Right kidney (tissue), 9 donors: ENCODE results near the gene KRT13.
A peak's percentile ranks its signal among the peaks of the same experiment; 100 is the strongest.
"Not testable (repeated sequence)": the region's sequence is repeated elsewhere in the genome, so short reads cannot be mapped to it uniquely, and the experiment has no call there.

Experiments
- DNase-seq: peaks from one replicate; pipeline ENCODE4 v3.0.0-alpha.2; 2016
- long read RNA-seq, 8 donors: transcript quantifications; one replicate each; lab custom pipeline, GENCODE V29; 2026

KRT13 gene
- long read RNA-seq, donor 1, partial matches to known transcripts = 0 of 2 reads
- long read RNA-seq, donor 1, other reads (novel, unspliced or antisense) = 0 of 2 reads
- long read RNA-seq, donor 2 = 0 reads
- long read RNA-seq, donor 3 = 0 reads
- long read RNA-seq, donor 4 = 0 reads
- long read RNA-seq, donor 5 = 0 reads
- long read RNA-seq, donor 6 = 0 reads
- long read RNA-seq, donor 7 = 0 reads
- long read RNA-seq, donor 8 = 0 reads

DNA sequence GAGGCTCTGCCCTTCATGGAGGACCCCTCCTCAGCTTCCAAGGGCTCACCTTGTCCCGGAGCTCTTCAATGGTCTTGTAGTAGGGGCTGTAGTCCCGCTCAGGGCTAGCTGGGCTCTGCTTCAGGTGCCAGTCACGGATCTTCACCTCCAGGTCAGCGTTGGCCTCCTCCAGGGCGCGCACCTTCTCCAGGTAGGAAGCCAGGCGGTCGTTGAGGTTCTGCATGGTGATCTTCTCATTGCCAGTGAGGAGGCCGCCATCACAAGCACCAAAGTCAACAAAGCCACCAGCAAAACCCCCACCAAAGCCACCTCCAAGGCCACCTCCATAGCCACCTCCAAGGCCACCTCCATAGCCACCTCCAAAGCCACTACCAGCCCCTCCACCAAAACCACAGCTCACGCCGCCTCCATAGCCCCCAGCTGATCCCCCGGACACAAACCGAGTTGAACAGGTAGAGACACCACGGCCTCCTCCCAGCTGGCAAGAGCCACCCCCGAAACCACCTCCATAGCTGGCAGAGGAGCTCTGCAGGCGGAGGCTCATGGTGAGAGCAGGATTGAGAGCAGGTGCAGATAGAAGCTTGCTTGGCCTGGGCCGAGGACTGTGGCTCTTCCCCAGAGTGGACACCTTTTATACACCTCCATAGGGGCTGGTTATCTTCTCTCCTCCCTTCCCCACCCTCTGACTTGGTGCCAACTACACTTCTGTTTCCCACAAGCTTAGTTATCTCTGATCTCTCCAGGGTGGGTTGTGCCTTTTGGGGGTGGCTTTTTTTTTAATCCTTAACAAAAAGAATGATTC is at the start of gene KRT13:
TSS of gene KRT13 (minus strand) at position 606 of the 802 bp plus-strand sequence. CDS start at position 544, 62 bp downstream.
- DNase-seq = no peak

- no peak for DNase-seq
Observed at GRCh38 chr17:41553987-41554680, 48.7 kb upstream of the KRT13 start.

GRCh38 chr17:41553176-41553575 is 47.8 kb upstream of the KRT13 start:
- no peak for DNase-seq

DNA sequence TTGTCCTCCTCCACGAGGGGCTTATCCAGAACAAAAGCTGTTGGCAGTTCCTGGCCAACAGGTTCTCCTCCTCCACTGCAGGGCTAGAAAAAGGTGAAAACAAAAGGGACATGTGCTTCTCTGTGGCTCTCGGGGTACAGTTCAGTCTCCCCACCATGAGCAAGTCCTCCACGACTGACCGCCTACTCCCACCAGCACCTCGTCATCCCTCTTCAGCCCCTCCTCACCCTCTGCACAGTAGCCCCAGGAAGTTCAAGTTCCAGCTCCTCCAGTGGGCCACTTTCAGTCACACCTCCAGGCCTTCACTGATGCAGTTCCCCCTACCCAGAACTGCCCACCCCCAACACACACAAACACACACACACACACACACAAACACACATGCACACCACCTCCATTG is 47.0 kb upstream of the KRT13 start:
- no peak for DNase-seq

GRCh38 chr17:41551365-41551764 is 46.0 kb upstream of the KRT13 start:
- no peak for DNase-seq

- no peak for DNase-seq
Observed at GRCh38 chr17:41549596-41550039, 44.2 kb upstream of the KRT13 start.

GRCh38 chr17:41548844-41549595 is 43.6 kb upstream of the KRT13 start:
- peak; percentile 88 for DNase-seq

GRCh38 chr17:41547921-41548843 is 42.8 kb upstream of the KRT13 start:
- DNase-seq = no peak

- no peak for DNase-seq
Observed at GRCh38 chr17:41547378-41547841, 42.0 kb upstream of the KRT13 start.

DNA sequence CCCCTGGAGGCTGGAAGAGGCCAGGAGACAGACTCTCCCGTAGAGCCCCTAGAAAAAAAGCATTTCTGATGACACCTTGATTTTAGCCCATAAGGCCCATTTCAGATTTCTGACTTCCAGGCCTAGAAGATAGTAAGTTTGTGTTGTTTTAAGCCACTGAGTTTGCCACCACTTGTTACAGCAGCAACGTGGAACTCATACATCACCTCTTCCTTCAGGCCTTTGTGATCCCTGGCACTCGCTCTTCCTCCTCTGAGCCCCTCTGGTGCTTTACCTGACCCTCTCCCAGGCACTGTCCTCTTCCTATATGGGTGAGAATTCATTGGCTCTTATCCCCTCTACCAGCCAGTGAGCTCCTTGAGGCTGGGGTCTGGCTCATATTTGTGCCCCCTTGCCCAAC is 41.4 kb upstream of the KRT13 start:
- DNase-seq = no peak

GRCh38 chr17:41545829-41546410 is 40.5 kb upstream of the KRT13 start:
- no peak for DNase-seq

DNA sequence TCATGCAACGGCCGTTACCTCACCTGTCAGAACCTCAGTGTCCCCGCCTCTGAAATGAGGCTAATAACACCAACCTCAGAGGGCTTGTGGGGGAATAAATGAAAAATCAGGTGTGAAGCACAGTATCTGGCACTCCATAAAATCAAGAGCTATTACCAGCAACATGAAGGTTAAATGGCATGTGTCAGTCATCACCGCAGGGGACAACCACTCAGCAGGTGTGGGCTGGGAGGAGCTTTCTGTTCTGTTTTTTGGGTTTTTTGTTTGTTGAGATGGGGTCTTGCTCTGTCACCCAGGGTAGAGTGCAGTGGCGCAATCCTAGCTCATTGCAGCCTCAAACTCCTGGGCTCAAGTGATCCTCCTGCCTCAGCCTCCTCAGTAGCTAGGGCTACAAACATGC is 39.5 kb upstream of the KRT13 start:
- no peak for DNase-seq

DNA sequence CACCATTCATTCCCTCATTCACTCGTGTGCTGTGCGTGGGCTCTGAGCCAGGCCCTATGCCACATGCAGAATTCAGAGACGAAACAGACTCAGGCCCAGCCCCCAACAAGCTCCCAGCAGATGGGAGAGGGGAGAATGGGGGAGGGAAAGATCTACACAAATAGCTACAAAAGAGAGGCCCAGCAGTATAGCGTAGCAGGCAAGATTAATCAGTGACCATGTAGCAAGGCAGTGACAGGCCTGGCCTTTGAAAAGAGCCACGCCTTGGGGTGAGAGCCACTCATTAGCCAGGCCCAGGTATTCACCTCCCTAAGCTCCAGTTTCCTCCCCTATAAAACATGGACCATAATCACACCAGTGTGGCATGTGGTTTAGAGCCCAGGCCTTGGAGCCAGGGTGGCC is 39.1 kb upstream of the KRT13 start:
- DNase-seq = peak; percentile 53

- not testable (repeated sequence) for DNase-seq
Observed at GRCh38 chr17:41542786-41543185, 37.4 kb upstream of the KRT13 start.

GRCh38 chr17:41542357-41542756 is 36.9 kb upstream of the KRT13 start:
- no peak for DNase-seq

- no peak for DNase-seq
Observed at GRCh38 chr17:41540921-41541625, 35.7 kb upstream of the KRT13 start.

GRCh38 chr17:41539979-41540701 is 34.7 kb upstream of the KRT13 start:
- DNase-seq = no peak

DNA sequence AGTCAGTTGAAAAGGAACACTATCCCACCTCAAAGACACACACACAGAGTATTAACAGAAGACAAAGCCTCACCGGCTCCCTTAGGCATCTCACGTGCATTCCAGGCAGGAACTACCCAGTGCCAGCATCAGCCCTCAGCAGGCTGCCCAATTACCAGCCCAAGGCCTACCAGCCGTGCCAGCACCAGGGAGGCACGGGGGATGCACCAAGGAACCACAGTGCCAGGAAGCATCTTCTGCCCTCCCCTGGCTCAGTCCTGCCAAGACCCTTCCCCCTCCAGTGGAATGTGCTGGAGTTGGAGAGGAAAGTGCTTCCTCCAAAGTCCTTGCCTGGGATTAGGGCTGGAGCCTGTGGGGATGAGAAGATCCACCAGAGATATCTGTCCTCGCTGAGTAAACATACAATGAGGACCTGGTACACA is 33.7 kb upstream of the KRT13 start:
- DNase-seq = no peak

GRCh38 chr17:41538565-41538991 is 33.2 kb upstream of the KRT13 start:
- DNase-seq = no peak
